ENCODE measurements around the gene EMCN. TPM values are rescaled to one million over a fixed set of nuclear protein-coding genes. Genes with fewer than 3 reads are reported as not detected.

Gene EMCN
- total and polyA plus RNA-seq, 9 of the 15 experiments (the other 6 are each of a cell fraction or from before 2014, with no cell fraction given): not detected

DNA sequence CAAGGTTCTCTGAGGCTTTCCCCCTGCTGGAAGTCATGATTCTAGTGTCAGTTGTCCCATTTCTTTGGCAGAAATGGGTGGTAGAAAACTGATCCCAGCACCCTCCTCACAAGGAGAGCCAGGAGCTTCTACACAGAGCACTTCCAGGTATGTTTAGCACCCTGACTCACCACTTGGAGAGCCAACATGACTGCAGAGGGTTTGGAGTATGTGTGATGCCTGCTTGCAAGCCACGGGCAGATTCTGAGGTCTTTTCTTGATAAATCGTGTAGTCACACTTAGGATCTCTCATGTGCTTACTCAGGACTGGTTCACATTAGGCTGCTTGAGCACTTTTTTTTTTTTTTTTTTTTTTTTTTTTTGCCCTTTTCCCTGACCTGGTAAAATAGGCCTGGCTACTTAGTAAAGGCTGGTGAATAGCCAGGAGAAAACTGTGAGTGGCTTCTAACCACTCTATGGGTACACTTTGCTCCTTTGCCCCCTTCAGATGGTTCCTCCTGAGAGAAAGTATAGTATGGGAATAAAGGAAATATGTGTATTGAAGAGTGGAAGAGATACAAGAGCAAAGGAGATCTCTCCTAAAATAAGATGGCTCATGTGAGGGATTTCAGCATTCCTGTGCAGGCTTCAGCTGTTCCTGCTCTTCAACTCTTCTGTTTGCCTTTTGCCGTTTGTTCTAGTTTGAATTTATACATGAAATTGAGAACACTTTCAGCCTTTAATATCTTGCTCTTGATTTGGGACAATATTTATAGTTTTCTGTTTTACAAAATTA is 103.6 kb downstream of the EMCN start (continued):
- TF ChIP-seq, protein P1, sequence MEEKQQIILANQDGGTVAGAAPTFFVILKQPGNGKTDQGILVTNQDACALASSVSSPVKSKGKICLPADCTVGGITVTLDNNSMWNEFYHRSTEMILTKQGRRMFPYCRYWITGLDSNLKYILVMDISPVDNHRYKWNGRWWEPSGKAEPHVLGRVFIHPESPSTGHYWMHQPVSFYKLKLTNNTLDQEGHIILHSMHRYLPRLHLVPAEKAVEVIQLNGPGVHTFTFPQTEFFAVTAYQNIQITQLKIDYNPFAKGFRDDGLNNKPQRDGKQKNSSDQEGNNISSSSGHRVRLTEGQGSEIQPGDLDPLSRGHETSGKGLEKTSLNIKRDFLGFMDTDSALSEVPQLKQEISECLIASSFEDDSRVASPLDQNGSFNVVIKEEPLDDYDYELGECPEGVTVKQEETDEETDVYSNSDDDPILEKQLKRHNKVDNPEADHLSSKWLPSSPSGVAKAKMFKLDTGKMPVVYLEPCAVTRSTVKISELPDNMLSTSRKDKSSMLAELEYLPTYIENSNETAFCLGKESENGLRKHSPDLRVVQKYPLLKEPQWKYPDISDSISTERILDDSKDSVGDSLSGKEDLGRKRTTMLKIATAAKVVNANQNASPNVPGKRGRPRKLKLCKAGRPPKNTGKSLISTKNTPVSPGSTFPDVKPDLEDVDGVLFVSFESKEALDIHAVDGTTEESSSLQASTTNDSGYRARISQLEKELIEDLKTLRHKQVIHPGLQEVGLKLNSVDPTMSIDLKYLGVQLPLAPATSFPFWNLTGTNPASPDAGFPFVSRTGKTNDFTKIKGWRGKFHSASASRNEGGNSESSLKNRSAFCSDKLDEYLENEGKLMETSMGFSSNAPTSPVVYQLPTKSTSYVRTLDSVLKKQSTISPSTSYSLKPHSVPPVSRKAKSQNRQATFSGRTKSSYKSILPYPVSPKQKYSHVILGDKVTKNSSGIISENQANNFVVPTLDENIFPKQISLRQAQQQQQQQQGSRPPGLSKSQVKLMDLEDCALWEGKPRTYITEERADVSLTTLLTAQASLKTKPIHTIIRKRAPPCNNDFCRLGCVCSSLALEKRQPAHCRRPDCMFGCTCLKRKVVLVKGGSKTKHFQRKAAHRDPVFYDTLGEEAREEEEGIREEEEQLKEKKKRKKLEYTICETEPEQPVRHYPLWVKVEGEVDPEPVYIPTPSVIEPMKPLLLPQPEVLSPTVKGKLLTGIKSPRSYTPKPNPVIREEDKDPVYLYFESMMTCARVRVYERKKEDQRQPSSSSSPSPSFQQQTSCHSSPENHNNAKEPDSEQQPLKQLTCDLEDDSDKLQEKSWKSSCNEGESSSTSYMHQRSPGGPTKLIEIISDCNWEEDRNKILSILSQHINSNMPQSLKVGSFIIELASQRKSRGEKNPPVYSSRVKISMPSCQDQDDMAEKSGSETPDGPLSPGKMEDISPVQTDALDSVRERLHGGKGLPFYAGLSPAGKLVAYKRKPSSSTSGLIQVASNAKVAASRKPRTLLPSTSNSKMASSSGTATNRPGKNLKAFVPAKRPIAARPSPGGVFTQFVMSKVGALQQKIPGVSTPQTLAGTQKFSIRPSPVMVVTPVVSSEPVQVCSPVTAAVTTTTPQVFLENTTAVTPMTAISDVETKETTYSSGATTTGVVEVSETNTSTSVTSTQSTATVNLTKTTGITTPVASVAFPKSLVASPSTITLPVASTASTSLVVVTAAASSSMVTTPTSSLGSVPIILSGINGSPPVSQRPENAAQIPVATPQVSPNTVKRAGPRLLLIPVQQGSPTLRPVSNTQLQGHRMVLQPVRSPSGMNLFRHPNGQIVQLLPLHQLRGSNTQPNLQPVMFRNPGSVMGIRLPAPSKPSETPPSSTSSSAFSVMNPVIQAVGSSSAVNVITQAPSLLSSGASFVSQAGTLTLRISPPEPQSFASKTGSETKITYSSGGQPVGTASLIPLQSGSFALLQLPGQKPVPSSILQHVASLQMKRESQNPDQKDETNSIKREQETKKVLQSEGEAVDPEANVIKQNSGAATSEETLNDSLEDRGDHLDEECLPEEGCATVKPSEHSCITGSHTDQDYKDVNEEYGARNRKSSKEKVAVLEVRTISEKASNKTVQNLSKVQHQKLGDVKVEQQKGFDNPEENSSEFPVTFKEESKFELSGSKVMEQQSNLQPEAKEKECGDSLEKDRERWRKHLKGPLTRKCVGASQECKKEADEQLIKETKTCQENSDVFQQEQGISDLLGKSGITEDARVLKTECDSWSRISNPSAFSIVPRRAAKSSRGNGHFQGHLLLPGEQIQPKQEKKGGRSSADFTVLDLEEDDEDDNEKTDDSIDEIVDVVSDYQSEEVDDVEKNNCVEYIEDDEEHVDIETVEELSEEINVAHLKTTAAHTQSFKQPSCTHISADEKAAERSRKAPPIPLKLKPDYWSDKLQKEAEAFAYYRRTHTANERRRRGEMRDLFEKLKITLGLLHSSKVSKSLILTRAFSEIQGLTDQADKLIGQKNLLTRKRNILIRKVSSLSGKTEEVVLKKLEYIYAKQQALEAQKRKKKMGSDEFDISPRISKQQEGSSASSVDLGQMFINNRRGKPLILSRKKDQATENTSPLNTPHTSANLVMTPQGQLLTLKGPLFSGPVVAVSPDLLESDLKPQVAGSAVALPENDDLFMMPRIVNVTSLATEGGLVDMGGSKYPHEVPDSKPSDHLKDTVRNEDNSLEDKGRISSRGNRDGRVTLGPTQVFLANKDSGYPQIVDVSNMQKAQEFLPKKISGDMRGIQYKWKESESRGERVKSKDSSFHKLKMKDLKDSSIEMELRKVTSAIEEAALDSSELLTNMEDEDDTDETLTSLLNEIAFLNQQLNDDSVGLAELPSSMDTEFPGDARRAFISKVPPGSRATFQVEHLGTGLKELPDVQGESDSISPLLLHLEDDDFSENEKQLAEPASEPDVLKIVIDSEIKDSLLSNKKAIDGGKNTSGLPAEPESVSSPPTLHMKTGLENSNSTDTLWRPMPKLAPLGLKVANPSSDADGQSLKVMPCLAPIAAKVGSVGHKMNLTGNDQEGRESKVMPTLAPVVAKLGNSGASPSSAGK (IDR thresholded peaks at IDR 0.05): no peak
- TF ChIP-seq TAF1 (IDR thresholded peaks at IDR 0.05; ENCODE audit: control insufficient read depth, extremely low read depth, insufficient read depth, low read length, severe bottlenecking): no peak
- TF ChIP-seq, protein P2, sequence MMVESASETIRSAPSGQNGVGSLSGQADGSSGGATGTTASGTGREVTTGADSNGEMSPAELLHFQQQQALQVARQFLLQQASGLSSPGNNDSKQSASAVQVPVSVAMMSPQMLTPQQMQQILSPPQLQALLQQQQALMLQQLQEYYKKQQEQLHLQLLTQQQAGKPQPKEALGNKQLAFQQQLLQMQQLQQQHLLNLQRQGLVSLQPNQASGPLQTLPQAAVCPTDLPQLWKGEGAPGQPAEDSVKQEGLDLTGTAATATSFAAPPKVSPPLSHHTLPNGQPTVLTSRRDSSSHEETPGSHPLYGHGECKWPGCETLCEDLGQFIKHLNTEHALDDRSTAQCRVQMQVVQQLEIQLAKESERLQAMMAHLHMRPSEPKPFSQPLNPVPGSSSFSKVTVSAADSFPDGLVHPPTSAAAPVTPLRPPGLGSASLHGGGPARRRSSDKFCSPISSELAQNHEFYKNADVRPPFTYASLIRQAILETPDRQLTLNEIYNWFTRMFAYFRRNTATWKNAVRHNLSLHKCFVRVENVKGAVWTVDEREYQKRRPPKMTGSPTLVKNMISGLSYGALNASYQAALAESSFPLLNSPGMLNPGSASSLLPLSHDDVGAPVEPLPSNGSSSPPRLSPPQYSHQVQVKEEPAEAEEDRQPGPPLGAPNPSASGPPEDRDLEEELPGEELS (CRISPR knock-in tag; IDR thresholded peaks at IDR 0.05; ENCODE audit: borderline replicate concordance): no peak

Data from K562 (cell line).